Stimulated activated CD8-positive, alpha-beta memory T cell treated with anti-CD3 and anti-CD28 coated beads, Interleukin-12 subunit alpha, Interleukin-12 subunit beta, amount 100 ng/mL, for 1 hour (primary cell): Measurements from ENCODE around the gene PARS2.

Experiments used
- DNase-seq: peaks from one replicate; pipeline ENCODE4 v3.0.0-alpha.2; 2020; ENCODE audit warnings: low read depth

Gene PARS2

DNA sequence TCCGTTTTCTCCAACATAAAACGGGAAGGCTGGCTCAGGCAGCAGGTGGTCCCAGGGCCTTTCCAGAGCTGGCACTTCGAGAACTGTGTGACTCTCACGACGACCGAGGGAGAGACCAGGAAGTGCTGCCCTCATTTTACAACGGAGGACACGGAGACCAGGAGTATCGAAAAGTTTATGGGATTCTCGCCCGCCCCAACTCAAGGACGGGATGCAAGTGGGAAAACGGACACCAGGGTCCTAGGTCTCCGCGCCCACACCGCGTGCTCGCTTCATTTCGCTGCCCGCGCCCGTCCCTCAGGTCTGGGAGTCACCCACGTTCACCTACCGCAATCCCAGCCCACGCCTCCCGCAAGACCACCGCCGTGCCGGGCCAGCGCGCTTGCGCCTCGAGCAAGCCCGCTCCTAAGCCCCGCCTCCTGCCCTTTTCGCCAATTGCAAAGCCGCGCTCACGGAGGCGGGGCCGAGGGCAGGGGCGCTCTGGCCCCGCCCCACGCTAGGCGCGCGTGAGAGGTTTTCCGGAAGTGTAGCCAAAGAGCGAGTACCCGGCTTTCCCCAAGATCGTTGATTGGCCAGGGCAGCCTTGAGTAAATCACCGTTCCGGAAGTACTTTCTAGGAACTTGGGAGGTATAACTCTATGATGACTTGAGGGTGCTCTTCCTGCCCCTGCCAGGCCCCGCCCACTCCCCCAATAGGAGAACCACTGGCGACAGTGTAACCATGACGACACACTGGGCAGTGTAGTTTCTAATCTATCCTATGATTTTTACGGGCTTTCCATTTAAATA is at the start of gene PARS2:
Gene PARS2, minus strand, starts transcription at position 391 of the 789 bp plus-strand sequence. CDS start 5,362 bp downstream, outside the sequence.
- DNase-seq = peak; percentile 88

DNA sequence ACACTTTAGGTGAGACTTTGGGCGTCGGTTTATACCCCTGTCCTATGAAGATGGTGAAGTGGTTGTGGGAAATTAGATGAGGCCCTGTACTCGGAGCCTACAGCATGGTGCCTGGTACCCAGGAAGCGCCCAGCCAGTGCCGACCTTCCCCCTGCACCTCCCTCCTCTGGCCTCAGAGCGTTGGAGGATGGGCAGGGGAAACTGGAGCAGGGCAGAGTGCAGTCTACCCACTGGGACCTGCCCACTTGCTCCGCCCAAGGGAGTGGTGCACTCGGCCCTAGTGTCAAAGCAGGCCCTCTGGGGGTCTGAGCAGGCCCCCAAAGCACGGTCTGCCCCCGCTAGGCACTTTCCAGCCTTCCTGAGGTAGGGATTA is 49.8 kb upstream of the PARS2 start:
- no peak for DNase-seq

DNA sequence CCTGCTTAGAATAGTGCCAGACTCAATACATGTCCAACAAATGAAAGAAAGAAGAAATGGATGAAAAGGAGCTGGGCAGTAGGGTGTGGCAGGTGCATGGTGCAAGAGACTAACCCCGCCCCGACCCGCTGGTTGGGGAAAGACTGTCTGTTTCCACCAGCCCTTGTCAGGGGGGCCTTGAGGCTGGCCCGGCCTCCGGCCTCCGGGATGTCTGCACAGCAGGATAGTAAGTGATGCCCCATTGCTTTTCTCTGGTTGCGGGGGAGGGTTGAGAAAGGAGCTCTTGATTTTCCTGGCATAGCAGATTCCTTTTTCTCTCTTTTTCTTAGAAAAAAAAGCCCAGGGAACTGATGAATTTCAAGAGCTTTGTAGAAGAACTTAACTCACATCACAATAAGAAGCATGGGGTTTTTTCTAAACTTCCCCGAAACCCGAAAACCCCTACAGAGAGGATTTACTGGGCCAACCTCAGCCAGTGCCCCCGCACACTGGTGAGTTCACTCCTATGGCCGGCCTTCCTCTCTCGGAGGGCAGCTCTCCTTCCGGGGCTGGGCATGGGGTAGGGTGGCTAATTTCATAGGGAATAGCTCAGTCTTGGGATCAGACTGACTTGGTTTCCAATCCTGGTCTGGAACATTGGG is 49.3 kb upstream of the PARS2 start:
- no peak for DNase-seq

DNA sequence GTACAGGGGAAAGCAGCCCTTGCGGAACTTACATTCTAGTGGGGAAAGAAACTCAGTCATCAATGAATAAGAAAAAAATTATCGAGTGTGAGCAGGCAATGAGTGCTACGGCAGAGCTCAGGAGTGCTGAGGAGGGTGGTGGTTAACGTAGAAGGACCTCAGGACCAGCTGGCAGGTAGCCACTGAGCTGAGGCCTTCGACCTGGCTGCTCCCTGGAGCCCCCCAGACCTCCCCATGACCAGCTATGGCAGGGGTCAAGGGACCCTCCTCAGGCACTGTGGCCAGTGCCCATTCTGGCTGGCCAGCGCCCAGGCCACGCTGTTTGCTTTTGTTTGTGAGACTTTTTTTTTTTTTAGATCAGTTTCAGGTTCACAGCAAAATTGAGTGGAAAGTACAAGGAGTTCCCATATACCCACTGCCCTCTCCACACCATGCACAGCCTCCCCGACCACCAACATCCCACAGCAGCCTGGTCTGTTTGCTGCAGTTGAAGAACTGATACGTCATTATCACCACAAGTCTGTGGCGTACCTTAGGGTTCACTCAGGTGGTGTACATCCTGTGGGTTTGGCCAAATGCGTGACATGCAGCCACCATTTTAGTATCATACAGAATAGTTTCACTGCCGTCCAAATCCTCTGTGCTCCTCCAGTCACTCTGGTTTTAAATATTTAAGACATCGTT is 48.6 kb upstream of the PARS2 start:
- no peak for DNase-seq

DNA sequence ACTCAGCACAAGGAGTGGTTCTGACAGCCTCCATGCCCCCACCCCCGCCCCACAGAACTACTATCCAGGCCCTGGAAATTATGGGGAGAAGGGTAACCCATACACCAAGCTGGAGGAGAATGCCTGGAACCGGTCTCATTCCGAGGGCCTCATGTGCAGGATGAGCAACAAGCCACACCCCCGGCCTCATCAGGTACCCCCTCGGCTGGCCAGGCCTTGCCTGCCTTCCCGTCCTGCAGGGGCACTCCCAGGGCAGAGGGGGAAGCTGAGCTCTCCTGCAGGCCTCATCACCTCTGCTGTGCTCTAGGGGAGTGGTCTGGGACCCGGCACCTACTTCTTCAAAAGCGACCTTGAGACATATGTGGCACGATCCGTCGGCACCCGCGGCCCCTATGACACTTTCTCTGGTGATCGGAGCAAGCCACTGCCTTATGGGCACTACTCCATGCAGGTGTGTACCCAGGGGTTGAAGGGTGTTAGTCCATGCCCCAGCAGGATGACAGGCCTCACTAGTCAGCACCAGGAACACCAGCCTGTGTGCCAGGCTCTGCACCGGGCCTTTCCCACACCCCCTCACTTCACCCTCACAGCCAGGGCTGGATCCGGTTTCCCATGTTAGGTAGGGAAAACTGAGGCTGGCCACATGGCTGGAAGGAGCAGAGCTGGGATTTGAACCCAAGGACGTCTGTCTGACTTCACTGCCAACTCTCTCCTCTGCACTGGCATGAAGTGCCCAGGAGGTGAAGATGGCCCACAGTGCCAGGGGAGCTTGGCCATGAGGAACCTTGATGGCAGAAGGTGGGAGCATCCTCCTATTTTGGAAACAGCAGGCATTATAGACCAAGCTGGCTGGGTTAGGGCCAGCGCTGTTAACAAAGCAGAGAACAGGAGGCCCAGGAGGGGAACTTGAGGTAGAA is 47.7 kb upstream of the PARS2 start:
- no peak for DNase-seq

DNA sequence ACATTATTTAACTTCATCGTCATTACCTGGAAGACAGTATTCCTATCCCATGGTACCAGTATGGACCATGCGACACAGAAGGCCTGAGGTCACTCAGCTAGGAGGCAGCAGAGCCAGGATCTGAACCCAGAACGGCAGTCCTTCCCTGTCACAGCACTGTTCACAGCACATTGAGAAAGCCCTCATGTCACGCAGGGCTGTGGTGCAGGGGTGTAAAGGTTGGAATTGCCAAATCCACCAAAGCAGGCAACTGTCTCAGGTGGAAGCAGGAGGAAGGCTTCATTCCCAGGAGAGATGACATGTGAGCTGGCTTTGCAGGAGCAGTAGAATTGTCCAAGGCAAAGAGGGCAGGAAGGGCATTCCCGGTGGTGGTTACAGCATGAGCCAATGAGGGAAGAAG is 46.7 kb upstream of the PARS2 start:
- no peak for DNase-seq

DNA sequence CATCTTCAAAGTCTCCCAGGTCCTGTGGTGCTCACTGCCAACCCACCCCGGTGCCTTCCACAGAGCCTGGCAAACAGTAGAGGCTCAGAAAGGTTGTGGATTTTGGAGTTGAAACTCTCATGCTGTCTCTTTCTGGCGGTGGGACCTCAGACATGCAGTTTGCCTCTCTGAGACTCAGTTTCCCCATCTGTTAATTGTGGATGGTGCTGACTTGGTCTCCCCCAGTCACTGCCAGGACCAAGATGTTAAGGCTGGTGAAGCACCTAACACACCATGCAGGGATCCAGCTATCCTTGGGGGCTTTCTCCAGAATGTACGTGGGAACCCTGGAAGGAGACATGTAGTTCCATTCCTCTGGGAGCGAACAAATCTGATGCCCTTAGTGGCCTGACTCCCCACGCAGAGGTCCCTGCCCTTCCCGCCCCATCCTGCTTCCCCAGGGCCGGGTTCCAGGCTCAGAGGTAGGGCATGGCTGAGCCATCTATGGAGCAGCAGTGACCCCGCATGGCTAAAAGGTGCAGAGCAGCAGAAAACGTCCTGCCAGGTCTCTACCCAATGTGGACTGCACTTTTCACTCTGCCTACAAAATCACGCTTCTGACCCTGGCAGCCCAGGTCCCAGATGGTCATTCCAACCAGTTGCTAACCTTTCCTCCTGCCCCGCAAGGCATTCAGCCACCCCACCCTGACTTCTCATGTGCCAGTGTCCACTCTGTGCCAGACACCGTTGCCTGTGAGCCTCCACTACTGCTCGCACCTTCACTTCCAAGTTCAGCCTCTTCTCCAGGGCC is 46.0 kb upstream of the PARS2 start:
- DNase-seq = peak; percentile 33

DNA sequence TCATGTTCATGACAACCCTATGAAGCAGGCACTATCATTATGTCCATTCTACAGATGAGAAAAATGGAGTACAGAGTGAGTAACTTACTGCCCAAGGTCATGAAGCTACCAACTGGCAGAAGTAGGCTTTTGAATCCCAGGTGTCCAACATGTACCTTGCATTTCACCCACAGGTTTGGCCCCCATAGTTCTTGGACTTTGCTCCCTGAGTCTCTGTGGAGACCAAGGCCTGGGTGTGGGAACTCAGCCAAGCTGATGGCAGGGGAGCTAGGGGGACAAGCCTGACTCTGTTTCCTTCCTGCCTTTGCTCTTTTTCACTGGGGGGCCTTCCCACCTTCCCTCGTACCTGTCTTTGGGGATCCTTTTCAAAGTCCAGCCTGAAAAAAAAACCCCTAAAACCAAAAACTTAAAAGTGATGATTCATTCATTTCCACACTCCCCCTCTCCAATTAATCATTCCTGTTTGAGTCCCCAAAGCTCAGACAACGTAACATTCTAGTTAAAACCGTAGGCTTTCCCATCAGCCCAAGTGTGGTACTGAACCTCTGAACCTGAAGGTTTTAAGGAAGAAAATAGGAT is 45.3 kb upstream of the PARS2 start:
- DNase-seq = no peak

DNA sequence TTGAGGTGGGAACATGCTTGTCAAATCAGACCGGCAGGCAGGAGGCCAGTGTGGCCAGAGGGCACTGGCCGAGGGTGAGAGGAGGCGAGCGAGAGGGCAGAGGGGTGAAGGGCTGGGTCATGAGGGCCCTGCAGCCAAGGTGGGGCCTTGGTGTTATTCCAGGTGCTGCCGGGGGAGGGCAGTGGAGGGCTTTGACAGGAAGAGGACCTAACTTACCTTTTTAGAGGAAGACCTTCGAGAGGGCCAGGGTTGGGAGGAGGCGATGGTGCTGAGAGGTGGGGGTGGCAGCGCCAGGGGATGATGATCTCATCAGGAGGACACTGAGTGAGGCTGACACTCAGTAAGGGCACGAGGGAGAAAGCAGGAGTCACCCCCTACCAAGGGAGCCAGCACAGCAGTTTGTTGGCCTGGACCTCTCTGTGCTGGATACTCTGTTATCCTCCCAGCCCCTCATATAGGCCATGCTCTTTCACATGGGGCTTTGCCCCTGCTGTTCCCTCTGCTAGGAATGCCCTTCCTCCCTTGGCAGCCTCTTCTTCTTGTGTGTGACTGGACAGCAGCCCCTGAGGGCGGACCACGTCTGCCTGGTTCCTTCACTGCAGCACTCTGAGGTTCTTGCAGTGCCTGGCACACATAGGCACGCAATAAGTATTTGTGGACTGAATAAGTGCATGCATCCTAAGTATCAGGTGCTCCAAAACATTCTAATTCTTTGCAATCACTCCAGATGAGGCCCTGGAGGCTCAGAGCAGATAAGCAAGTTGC is 44.3 kb upstream of the PARS2 start:
- DNase-seq = no peak

DNA sequence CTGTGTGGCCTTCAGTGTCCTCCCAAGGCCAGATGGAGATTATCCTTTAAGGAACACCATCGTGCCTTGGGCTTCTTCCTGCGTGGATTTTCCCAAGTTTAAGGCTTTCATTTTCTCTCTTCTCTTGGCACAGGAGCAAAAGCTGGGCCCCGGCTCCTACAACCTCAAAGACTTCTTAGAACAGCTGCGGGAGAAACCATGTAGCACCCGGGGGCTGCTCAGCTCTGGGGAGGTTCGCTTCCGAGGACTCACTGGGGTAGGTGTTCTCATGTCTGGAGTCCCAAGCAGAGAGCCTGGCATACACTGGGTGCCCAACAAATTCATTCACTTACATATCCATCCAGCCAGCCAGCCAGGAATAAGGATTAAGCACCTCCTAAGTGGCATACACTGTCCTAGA is 43.4 kb upstream of the PARS2 start:
- no peak for DNase-seq

DNA sequence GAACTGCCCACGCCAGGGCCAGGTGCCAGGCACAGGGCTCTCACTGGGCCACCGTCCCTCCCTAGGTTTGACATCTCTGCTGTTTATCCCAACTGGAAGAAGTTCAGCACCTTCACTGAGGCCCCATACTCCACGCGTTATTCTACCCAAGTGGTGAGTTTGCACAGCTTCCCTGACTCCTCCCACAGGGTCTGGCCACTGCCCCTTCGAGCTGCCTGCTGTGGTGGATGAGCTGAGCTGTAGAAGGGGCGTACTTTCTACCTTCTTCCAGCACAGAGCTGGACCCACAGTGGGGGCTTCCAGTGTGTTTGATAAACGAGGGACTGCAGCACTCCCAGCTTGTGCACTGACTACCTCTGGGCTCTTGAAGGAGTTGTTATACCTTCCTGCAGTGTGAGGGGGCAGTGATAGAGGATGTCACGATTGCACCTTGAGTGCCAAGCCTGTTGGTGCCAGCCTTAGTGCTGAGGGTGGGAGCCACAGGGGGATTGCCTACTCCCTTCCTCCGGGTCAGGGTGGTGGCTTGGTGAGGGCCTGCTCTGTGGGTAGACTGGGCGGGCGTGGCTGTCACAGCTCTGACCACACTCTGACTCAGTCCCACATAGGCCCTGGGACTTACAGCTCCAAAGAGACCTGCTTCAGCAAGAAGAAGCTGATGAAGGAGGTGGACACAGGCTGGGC is 42.7 kb upstream of the PARS2 start:
- DNase-seq = no peak

DNA sequence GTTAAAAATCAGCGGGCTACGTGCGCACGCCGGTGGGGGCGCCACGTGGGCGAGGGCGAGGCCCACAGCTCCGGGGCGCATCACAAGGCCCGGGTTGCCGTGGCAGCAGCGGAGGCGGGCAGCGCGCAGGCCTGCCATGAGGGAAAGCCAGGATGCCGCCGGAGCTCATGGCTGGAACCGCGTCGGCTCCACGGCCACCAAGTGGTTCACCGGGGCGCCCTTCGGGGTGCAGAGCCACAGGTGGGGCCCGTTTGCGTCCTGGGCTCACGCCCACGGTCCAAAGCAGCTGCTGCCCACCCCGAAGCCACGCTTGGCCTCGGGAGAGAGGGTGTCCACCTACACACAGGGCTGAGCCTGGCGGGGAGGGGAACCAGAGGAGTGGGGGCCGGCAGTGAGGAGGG is 41.7 kb upstream of the PARS2 start:
- no peak for DNase-seq

DNA sequence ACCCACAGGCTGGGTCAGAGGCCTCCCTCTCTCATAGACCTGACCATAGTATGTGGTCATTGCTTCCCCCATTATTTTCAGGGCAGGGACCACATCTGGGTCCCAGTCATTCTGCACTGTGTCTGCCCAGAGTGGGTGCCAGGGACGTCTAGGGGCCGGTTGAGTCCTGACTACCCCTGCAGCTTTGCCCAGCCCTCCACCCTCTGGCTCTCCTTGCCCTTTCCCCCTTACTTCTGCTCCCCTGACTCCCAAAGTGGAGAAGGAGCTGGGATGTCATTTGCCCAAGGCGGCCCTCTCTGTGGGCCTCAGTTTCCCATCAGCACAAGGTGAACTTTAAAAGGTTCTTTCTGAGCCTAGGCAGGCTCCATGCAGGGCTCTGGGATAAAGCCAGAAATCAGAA is 41.1 kb upstream of the PARS2 start:
- no peak for DNase-seq

DNA sequence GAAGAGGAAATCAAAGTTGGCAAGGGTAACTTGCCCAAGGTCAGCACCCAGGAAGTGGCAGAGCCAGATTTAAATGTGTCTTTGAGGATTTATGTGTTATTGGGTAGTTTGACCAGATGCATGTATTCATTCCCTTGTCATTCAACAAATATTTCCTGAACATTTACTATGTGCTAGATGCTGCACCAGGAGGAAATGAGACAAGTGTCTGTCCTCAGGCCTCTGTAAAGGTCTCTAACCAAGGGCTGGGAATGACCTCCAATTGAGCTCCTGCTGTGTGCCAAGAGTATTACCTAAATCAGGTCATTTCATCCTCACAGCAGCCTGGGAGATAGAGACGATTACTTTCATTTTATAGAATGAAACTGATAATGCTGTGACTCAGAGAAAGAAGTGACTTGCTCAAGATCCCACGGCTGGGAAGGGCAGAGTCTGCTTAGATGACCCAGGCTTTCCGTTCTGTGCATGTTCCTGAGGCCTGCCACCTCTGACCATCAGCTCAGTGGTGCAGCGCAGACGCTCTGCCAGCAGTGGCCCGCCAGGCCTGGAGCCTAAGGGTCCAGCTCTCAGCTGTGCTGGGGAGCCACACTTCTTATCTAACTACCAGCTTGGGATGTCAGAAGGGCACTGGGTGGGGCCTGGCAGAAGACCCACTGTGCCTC is 40.3 kb upstream of the PARS2 start:
- DNase-seq = no peak

DNA sequence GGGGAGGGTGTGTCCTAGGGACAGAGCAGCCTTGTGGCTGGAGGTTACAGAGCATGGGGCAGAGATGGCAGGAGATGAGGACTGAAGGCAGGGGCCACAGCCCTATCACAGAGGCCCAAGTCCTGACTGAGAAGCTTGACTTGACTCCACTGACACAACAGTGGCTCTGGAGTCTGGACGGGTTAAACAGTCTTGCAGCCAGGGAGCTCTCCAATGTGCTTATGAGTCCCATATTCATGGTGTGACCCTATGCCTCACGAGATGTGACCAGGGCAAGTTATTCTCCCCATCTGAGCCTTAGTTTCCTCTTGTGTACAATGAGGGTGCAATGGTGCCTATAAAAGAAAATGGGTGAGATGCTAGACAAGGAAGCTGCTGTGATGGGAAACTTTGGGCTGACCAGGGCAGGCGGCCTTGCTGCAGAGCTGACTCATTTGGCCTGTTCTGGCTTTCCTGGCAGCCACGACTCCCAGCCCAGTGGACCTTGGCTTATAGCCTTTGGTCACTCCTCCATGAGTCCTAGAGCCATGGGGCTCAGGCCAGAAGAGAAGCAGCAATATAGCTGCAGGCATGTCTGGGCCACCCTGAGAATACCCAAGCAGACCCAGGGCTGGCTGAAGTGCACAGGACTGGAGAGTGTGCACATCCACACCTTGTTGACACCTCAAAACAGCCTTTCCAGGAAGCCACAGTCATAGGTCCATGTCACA is 39.6 kb upstream of the PARS2 start:
- no peak for DNase-seq

DNA sequence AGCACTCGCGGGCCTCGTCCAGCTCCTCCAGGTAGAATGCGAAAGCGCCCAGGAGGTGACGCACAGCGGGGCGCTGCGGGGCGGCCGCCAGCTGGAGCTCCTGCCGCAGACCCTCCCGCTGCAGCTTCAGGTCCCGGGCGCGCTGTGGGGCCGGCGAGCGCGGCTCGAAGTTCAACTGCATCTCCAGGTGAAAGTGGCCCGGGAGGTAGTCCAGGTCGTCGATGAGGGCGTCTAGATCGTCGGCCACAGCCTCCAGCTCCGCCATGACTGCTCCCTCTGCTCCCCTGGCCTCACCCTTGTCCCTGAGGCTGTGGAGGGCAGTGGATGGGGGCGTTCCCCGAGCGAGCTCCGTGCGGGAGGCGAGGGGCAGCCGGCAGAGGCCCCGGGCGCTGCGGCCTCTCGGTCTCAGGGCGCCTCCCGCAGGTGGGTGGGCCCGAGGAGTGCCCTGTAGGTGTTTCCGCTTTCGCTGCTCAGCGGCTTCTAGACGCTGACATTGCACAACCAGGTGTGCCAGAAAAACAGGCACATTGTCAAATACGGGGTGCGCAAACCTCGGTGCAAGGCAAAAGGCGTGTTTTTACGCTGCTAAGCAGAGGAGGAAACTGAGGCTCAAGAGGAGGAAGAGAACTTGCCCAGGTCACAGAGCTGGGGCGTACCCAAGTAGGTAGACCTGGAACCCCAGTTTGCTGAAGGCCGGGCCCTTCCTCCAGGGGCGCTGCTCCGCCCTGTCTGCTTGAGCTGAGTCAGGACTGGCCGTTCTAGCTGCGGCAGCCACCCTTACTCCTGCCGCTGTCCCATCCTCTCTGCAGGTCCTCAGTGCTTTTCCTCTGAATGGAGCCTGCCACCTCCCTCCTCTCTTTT is 36.8 kb upstream of the PARS2 start, which contains the start of gene TTC22:
Gene TTC22, minus strand, starts transcription at position 425 of the 861 bp plus-strand sequence. Its CDS starts 160 bp downstream, at position 265.
- DNase-seq = peak; percentile 45
